IMR-90 (cell line): ENCODE measurements around the gene SF3B5. TPM values are rescaled to one million over a fixed set of nuclear protein-coding genes. Genes with fewer than 3 reads are reported as not detected.

Source experiments
- ATAC-seq: fragments of 200-7000 bp; cut with Tn5 transposase; 2 replicates; pipeline ENCODE4 v1.9.1; 2020; ENCODE audit warnings: low read depth, mild to moderate bottlenecking, moderate library complexity
- BruUV-seq: library from RNA; stranded (reverse); fragments of 400-500 nt; replicated peaks from 2 replicates; lab custom pipeline; 2021; lab: Mats Ljungman, UMichigan
- CTCF ChIA-PET: fragments of 300-600 bp; formaldehyde crosslinking; extraction: SDS; loops from one replicate; lab custom pipeline; 2021; ENCODE audit warnings: antibody characterized with exemption; lab: Yijun Ruan, JAX
- POLR2A ChIA-PET: fragments of 300-600 bp; sonication (Branson Sonifier 250); formaldehyde crosslinking; loops from one replicate; lab custom pipeline; 2022; ENCODE audit warnings: antibody characterized with exemption; ENCODE audit not compliant: unreplicated experiment; lab: Charles Lee
- DNase-seq: peaks from one replicate; pipeline ENCODE4 v3.0.0; 2013
- H2AFZ ChIP-seq: replicated peaks from 2 replicates; pipeline ENCODE3; 2013; ENCODE audit warnings: low read length, mild to moderate bottlenecking; ENCODE audit not compliant: poor library complexity
- H2AK5ac ChIP-seq: 2 replicates; pipeline ENCODE4 v1.6.1; 2013; ENCODE audit warnings: low read depth, low read length, inconsistent platforms
- H2AK9ac ChIP-seq: replicated peaks from 2 replicates; pipeline ENCODE3; 2013; ENCODE audit warnings: mild to moderate bottlenecking, low read depth, low read length, moderate library complexity; ENCODE audit not compliant: poor library complexity
- H2BK120ac ChIP-seq: 2 replicates; pipeline ENCODE4 v1.6.1; 2013; ENCODE audit warnings: low read depth, low read length, inconsistent platforms
- H2BK15ac ChIP-seq: 3 replicates; pipeline ENCODE4 v1.6.1; 2013; ENCODE audit warnings: low read depth, low read length, inconsistent platforms
- H2BK20ac ChIP-seq: 2 replicates; pipeline ENCODE4 v1.6.1; 2013; ENCODE audit warnings: low read depth, mild to moderate bottlenecking, inconsistent platforms, low read length, moderate library complexity
- H2BK5ac ChIP-seq: 2 replicates; pipeline ENCODE4 v1.6.1; 2013; ENCODE audit warnings: mild to moderate bottlenecking, low read depth, low read length, inconsistent platforms; ENCODE audit not compliant: poor library complexity, severe bottlenecking
- H3K14ac ChIP-seq: replicated peaks from 2 replicates; pipeline ENCODE4 v1.6.1; 2013; ENCODE audit warnings: low read depth, low read length, inconsistent platforms
- H3K18ac ChIP-seq: 2 replicates; pipeline ENCODE4 v1.6.1; 2013; ENCODE audit warnings: low read depth, low read length, control low read depth
- H3K23ac ChIP-seq: 2 replicates; pipeline ENCODE4 v1.6.1; 2013; ENCODE audit warnings: low read depth, low read length, inconsistent platforms
- H3K27ac ChIP-seq: 2 replicates; pipeline ENCODE4 v1.5.1; 2013; ENCODE audit warnings: mild to moderate bottlenecking, control low read depth, low read length; ENCODE audit not compliant: insufficient read depth
- H3K27me3 ChIP-seq: 2 replicates; pipeline ENCODE4 v1.6.1; 2013; ENCODE audit warnings: low read length; ENCODE audit not compliant: control insufficient read depth, insufficient read depth
- H3K36me3 ChIP-seq: 2 replicates; pipeline ENCODE4 v1.6.1; 2013; ENCODE audit warnings: low read length, mixed read lengths; ENCODE audit not compliant: control insufficient read depth, insufficient read depth
- H3K4ac ChIP-seq: 2 replicates; pipeline ENCODE4 v1.6.1; 2013; ENCODE audit warnings: low read depth, low read length, inconsistent platforms
- H3K4me1 ChIP-seq: 2 replicates; pipeline ENCODE4 v1.6.1; 2013; ENCODE audit warnings: low read length, mixed read lengths; ENCODE audit not compliant: control insufficient read depth, insufficient read depth
- H3K4me2 ChIP-seq: 2 replicates; pipeline ENCODE4 v1.6.1; 2013; ENCODE audit warnings: low read depth, mild to moderate bottlenecking, control low read depth, low read length, moderate library complexity
- H3K4me3 ChIP-seq: 2 replicates; pipeline ENCODE4 v1.5.1; 2013; ENCODE audit warnings: low read depth, mild to moderate bottlenecking, control low read depth, low read length, moderate library complexity; ENCODE audit not compliant: insufficient read depth
- H3K56ac ChIP-seq: 2 replicates; pipeline ENCODE4 v1.6.1; 2013; ENCODE audit warnings: low read length, inconsistent platforms; ENCODE audit not compliant: insufficient read depth; ENCODE audit errors: extremely low read depth
- H3K79me1 ChIP-seq, 2 experiments: 2 replicates each; pipeline ENCODE4 v1.6.1; 2013; ENCODE audit warnings: low read length in 2 of 2, inconsistent platforms in 1 of 2, low read depth in 1 of 2
- H3K9ac ChIP-seq: 2 replicates; pipeline ENCODE4 v1.6.1; 2013; ENCODE audit warnings: low read depth, low read length, control low read depth
- H3K9me1 ChIP-seq: 2 replicates; pipeline ENCODE4 v1.6.1; 2013; ENCODE audit warnings: low read length, inconsistent platforms; ENCODE audit not compliant: insufficient read depth
- H3K9me3 ChIP-seq: 2 replicates; pipeline ENCODE4 v1.6.1; 2013; ENCODE audit warnings: low read length; ENCODE audit not compliant: control insufficient read depth, insufficient read depth
- H4K20me1 ChIP-seq: 2 replicates; pipeline ENCODE4 v1.6.1; 2013; ENCODE audit warnings: low read length, inconsistent platforms; ENCODE audit not compliant: insufficient read depth
- H4K5ac ChIP-seq: 2 replicates; pipeline ENCODE4 v1.6.1; 2013; ENCODE audit warnings: mild to moderate bottlenecking, low read depth, low read length, control low read depth
- H4K8ac ChIP-seq, 2 experiments: 2 replicates each; pipeline ENCODE4 v1.6.1; 2013; ENCODE audit warnings: low read depth in 2 of 2, low read length in 2 of 2, control low read depth in 1 of 2, inconsistent platforms in 1 of 2
- H4K91ac ChIP-seq: 2 replicates; pipeline ENCODE4 v1.6.1; 2013; ENCODE audit warnings: low read depth, low read length, inconsistent platforms; ENCODE audit not compliant: insufficient read depth
- CEBPB ChIP-seq: IDR thresholded peaks from 2 replicates; pipeline ENCODE4 v1.6.1; 2012; ENCODE audit warnings: low read depth, low read length, improper control_type of control experiment
- CHD1 ChIP-seq: IDR thresholded peaks from 2 replicates; pipeline ENCODE4 v1.6.1; 2012; ENCODE audit warnings: low read depth, low read length, improper control_type of control experiment
- MAZ ChIP-seq: IDR thresholded peaks from 2 replicates; pipeline ENCODE4 v1.6.1; 2012; ENCODE audit warnings: low read depth, mild to moderate bottlenecking, low read length, improper control_type of control experiment, moderate library complexity, borderline replicate concordance
- MXI1 ChIP-seq: IDR thresholded peaks from 2 replicates; pipeline ENCODE4 v1.6.1; 2012; ENCODE audit warnings: low read depth, mild to moderate bottlenecking, low read length, moderate library complexity, borderline replicate concordance
- NFE2L2 ChIP-seq: fragments of 150-350 bp; IDR thresholded peaks from 2 replicates; pipeline ENCODE4 v1.6.1; 2016; ENCODE audit warnings: low read depth, mild to moderate bottlenecking, low read length
- RCOR1 ChIP-seq: IDR thresholded peaks from 2 replicates; pipeline ENCODE4 v1.6.1; 2012; ENCODE audit warnings: mild to moderate bottlenecking, low read length, improper control_type of control experiment; ENCODE audit not compliant: insufficient replicate concordance
- RFX5 ChIP-seq: IDR thresholded peaks from 2 replicates; pipeline ENCODE4 v1.8.0; 2012; ENCODE audit warnings: low read depth, mild to moderate bottlenecking, low read length, moderate library complexity
- WGBS, 2 experiments: methylation state at CpG; one replicate each; pipeline versions ENCODE4 v1.1.5 to v1.1.7; 2013; ENCODE audit warnings: missing lambda C conversion rate in 2 of 2; ENCODE audit not compliant: insufficient read length in 1 of 2; ENCODE audit errors: extremely low coverage in 2 of 2; 5-methylcytosine and 5-hydroxymethylcytosine counted together
- dilution Hi-C: fragments of 300-500 bp; cut with HindIII; formaldehyde crosslinking; loops from one replicate; pipeline ENCODE4 v1.14.3; 2018; ENCODE audit warnings: low sequenced_read_pairs; ENCODE audit not compliant: unreplicated experiment
- in situ Hi-C: fragments of 300-500 bp; cut with MboI; formaldehyde crosslinking; loops from 3 replicates; pipeline ENCODE4 v1.14.3; 2019; ENCODE audit warnings: low sequenced_read_pairs, inconsistent platforms, mixed read lengths
- intact Hi-C: fragments of 100-400 bp; cut with micrococcal nuclease; formaldehyde crosslinking; loops from 2 replicates; pipeline ENCODE4 v1.10.0; 2022
- polyA plus RNA-seq, 3 experiments: library from polyadenylated mRNA; depleted of rRNA; stranded (reverse); fragments of >200 nt; gene quantifications; 2 replicates each; pipeline ENCODE4 v1.2.3, GENCODE V29; 2012; ENCODE audit warnings: low replicate concordance in 1 of 3
- total RNA-seq: library from RNA; depleted of rRNA; stranded (reverse); fragments of >200 nt; gene quantifications from 2 replicates; pipeline ENCODE4 v1.2.3, GENCODE V29; 2012
- TF ChIP-seq, protein P1 (sequence below): conservative IDR thresholded peaks from 2 replicates; pipeline ENCODE4 v1.5.1; 2012; ENCODE audit warnings: mild to moderate bottlenecking, low read depth, low read length, improper control_type of control experiment

SF3B5 gene
- total and polyA plus RNA-seq, 2 of the 4 experiments (the other 2 are of a cell fraction) = 227 to 333 TPM

- no peak for ATAC-seq
- Histone ChIP-seq H2BK15ac (no peak overlapping the region), H4K20me1 (no peaks in the 10 kb centered on the region), H3K9me1 (no peaks in the 10 kb centered on the region), H3K79me1 (no peaks in the 10 kb centered on the region), H3K36me3 (no peaks in the 10 kb centered on the region), H4K8ac (no peak overlapping the region), H3K9me3 (peaks cover 7% of the 10 kb centered on the region), H3K56ac (no peak overlapping the region), H3K23ac (no peak overlapping the region), H3K27ac (no peak overlapping the region), H3K9ac (no peak overlapping the region), H3K4ac (no peak overlapping the region), H2BK20ac (no peak overlapping the region), H2BK5ac (no peak overlapping the region), H2AFZ (no peak overlapping the region), H3K4me1 (no peaks in the 10 kb centered on the region), H3K27me3 (peaks cover 11% of the 10 kb centered on the region), H4K91ac (no peak overlapping the region), H3K4me2 (no peak overlapping the region), H2BK120ac (no peak overlapping the region), H4K5ac (no peak overlapping the region), H2AK9ac (no peak overlapping the region), H3K14ac (no peak overlapping the region), H3K4me3 (no peak overlapping the region), H2AK5ac (no peak overlapping the region), H3K18ac (no peak overlapping the region)
- intact Hi-C loops = no loop called here
- in situ Hi-C loops = no loop called here
- ChIA-PET POLR2A (no interaction called here), CTCF (no interaction called here)
- BruUV-seq = no TSS peak
- DNase-seq = no peak
- dilution Hi-C loops = no loop called here
- TF ChIP-seq CHD1 = no peak
- no peak for TF ChIP-seq RCOR1
- TF ChIP-seq MAZ = no peak
- TF ChIP-seq, protein P1, sequence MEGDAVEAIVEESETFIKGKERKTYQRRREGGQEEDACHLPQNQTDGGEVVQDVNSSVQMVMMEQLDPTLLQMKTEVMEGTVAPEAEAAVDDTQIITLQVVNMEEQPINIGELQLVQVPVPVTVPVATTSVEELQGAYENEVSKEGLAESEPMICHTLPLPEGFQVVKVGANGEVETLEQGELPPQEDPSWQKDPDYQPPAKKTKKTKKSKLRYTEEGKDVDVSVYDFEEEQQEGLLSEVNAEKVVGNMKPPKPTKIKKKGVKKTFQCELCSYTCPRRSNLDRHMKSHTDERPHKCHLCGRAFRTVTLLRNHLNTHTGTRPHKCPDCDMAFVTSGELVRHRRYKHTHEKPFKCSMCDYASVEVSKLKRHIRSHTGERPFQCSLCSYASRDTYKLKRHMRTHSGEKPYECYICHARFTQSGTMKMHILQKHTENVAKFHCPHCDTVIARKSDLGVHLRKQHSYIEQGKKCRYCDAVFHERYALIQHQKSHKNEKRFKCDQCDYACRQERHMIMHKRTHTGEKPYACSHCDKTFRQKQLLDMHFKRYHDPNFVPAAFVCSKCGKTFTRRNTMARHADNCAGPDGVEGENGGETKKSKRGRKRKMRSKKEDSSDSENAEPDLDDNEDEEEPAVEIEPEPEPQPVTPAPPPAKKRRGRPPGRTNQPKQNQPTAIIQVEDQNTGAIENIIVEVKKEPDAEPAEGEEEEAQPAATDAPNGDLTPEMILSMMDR = no peak
- TF ChIP-seq CEBPB = no peak
- no peak for TF ChIP-seq RFX5
- TF ChIP-seq NFE2L2 = no peak
- TF ChIP-seq MXI1 = no peak
- WGBS, 2 experiments = no CpG with 5 or more reads among the region's 1 CpG
These were observed 46.0 kb downstream of the SF3B5 start for GRCh38 chr6:144049386-144049785.
